Smooth muscle cell (in vitro differentiated cells): ENCODE data around the gene SLC41A1. TPM values are rescaled to one million over a fixed set of nuclear protein-coding genes. Genes with fewer than 3 reads are reported as not detected.
A peak's percentile ranks its signal among the peaks of the same experiment; 100 is the strongest.

Source experiments
- DNase-seq: peaks from one replicate; lab custom pipeline; 2025; ENCODE audit not compliant: unreplicated experiment; lab: John Stamatoyannopoulos, UW
- H2AFZ ChIP-seq: fragments of 200-600 bp; sonication (generic); 2 replicates; pipeline ENCODE4 v1.6.0; 2016; ENCODE audit warnings: antibody characterized with exemption, low read depth, mild to moderate bottlenecking
- H3F3A ChIP-seq: fragments of 200-600 bp; sonication (generic); 2 replicates; pipeline ENCODE4 v1.6.0; 2017; ENCODE audit warnings: antibody characterized with exemption, low read depth
- H3K27ac ChIP-seq: fragments of 200-600 bp; sonication (generic); 2 replicates; pipeline ENCODE4 v1.5.1; 2016; ENCODE audit warnings: low read depth, mild to moderate bottlenecking
- H3K27me3 ChIP-seq: fragments of 200-600 bp; sonication (generic); 2 replicates; pipeline ENCODE4 v1.6.1; 2016; ENCODE audit warnings: low read depth, mild to moderate bottlenecking
- H3K36me3 ChIP-seq: fragments of 200-600 bp; sonication (generic); 2 replicates; pipeline ENCODE4 v1.5.1; 2016; ENCODE audit warnings: low read depth
- H3K4me1 ChIP-seq: fragments of 200-600 bp; sonication (generic); 2 replicates; pipeline ENCODE4 v1.5.1; 2016; ENCODE audit warnings: low read depth
- H3K4me2 ChIP-seq: fragments of 200-600 bp; sonication (generic); 2 replicates; pipeline ENCODE4 v1.6.0; 2016; ENCODE audit warnings: mild to moderate bottlenecking
- H3K4me3 ChIP-seq: fragments of 200-600 bp; sonication (generic); 2 replicates; pipeline ENCODE4 v1.5.1; 2016; ENCODE audit warnings: mild to moderate bottlenecking
- H3K79me2 ChIP-seq: fragments of 200-600 bp; sonication (generic); 2 replicates; pipeline ENCODE4 v1.6.0; 2016; ENCODE audit warnings: low read depth, mild to moderate bottlenecking
- H3K9ac ChIP-seq: fragments of 200-600 bp; sonication (generic); 2 replicates; pipeline ENCODE4 v1.6.0; 2016; ENCODE audit warnings: low read depth
- H3K9me3 ChIP-seq: fragments of 200-600 bp; sonication (generic); replicated peaks from 2 replicates; pipeline ENCODE4 v1.5.1; 2016; ENCODE audit warnings: low read depth
- H4K20me1 ChIP-seq: fragments of 200-600 bp; sonication (generic); 2 replicates; pipeline ENCODE4 v1.6.0; 2016; ENCODE audit warnings: low read depth
- CTCF ChIP-seq: fragments of 200-600 bp; sonication (generic); IDR thresholded peaks from 2 replicates; pipeline ENCODE4 v1.5.1; 2017; ENCODE audit warnings: borderline replicate concordance, mild to moderate bottlenecking, antibody characterized with exemption; ENCODE audit not compliant: insufficient read depth, poor library complexity, severe bottlenecking
- WGBS: methylation state at CpG from one replicate; pipeline ENCODE4 v1.1.7; 2016; ENCODE audit warnings: low lambda C conversion rate; 5-methylcytosine and 5-hydroxymethylcytosine counted together
- polyA plus RNA-seq: library from polyadenylated mRNA; unstranded; fragments of >200 nt; fragmentation: Nextera tagmentation; extraction: Ambion mirVana; gene quantifications from 2 replicates; pipeline ENCODE4 v1.2.1, GENCODE V29; 2016
- total RNA-seq: library from RNA; depleted of rRNA; stranded (reverse); fragments of >200 nt; gene quantifications from 2 replicates; pipeline ENCODE4 v1.2.3, GENCODE V29; 2014

The SLC41A1 gene
- total and polyA plus RNA-seq, 2 experiments from 2014 or later, result 22.3 to 23.2 TPM

- Histone ChIP-seq H3K4me3 (peak overlapping the region; percentile 83), H3K4me2 (peak overlapping the region; percentile 87), H3K79me2 (peaks cover 42% of the 10 kb centered on the region), H3K27me3 (no peaks in the 10 kb centered on the region), H3K27ac (peak overlapping the region; percentile 54), H3K9me3 (no peaks in the 10 kb centered on the region), H3K9ac (peak overlapping the region; percentile 63), H4K20me1 (peaks cover 45% of the 10 kb centered on the region), H3K4me1 (peaks cover 21% of the 10 kb centered on the region), H3F3A (peaks cover 13% of the 10 kb centered on the region), H3K36me3 (no peaks in the 10 kb centered on the region), H2AFZ (peak overlapping the region; percentile 77)
- no peak for TF ChIP-seq CTCF
- DNase-seq, result peak; percentile 59
- WGBS, result 5% methylated on average over 7 of the region's 16 CpGs
Measured at GRCh38 chr1:205812271-205812877, 624 bp downstream of the SLC41A1 start.

- Histone ChIP-seq H3K4me3 (peak overlapping the region; percentile 83), H4K20me1 (peaks cover 52% of the 10 kb centered on the region), H3K4me1 (peaks cover 21% of the 10 kb centered on the region), H3K9ac (peak overlapping the region; percentile 44), H3K4me2 (peak overlapping the region; percentile 87), H3K36me3 (no peaks in the 10 kb centered on the region), H3K27me3 (no peaks in the 10 kb centered on the region), H2AFZ (no peak overlapping the region), H3K9me3 (no peaks in the 10 kb centered on the region), H3K79me2 (peaks cover 48% of the 10 kb centered on the region), H3F3A (peaks cover 13% of the 10 kb centered on the region), H3K27ac (peak overlapping the region; percentile 54)
- 28% methylated on average over 5 of the region's 5 CpGs for WGBS
- DNase-seq, result no peak
- no peak for TF ChIP-seq CTCF
Measured at GRCh38 chr1:205811660-205812059, 1.3 kb downstream of the SLC41A1 start.

- H3K9ac ChIP-seq, result no peak overlapping the region
- peak; percentile 29 for TF ChIP-seq CTCF
- no peak for DNase-seq
- no peak overlapping the region for H3K27ac ChIP-seq
- peaks cover 21% of the 10 kb centered on the region for H3K4me1 ChIP-seq
- H2AFZ ChIP-seq, result no peak overlapping the region
- no peaks in the 10 kb centered on the region for H3K36me3 ChIP-seq
- peaks cover 46% of the 10 kb centered on the region for H3K79me2 ChIP-seq
- H3F3A ChIP-seq, result peaks cover 13% of the 10 kb centered on the region
- H4K20me1 ChIP-seq, result peaks cover 63% of the 10 kb centered on the region
- no peaks in the 10 kb centered on the region for H3K27me3 ChIP-seq
- 76% methylated on average over 12 of the region's 12 CpGs for WGBS
- no peak overlapping the region for H3K4me3 ChIP-seq
- H3K4me2 ChIP-seq, result peak overlapping the region; percentile 87
- H3K9me3 ChIP-seq, result no peaks in the 10 kb centered on the region
Measured at GRCh38 chr1:205810448-205811157, 2.4 kb downstream of the SLC41A1 start.

- Histone ChIP-seq H3K27ac (no peak overlapping the region), H4K20me1 (peaks cover 69% of the 10 kb centered on the region), H3F3A (peaks cover 13% of the 10 kb centered on the region), H2AFZ (no peak overlapping the region), H3K36me3 (no peaks in the 10 kb centered on the region), H3K4me3 (no peak overlapping the region), H3K4me2 (no peak overlapping the region), H3K27me3 (no peaks in the 10 kb centered on the region), H3K9me3 (no peaks in the 10 kb centered on the region), H3K79me2 (peaks cover 45% of the 10 kb centered on the region), H3K4me1 (peaks cover 21% of the 10 kb centered on the region), H3K9ac (no peak overlapping the region)
- TF ChIP-seq CTCF, result no peak
- no peak for DNase-seq
- WGBS, result over 99% methylated on average over 14 of the region's 14 CpGs
Measured at GRCh38 chr1:205809942-205810345, 3.1 kb downstream of the SLC41A1 start.
